H54 (cell line): Measurements from ENCODE around the gene AGAP1.

Source experiments
- DNase-seq: peaks from one replicate; pipeline ENCODE4 v3.0.0; 2011; ENCODE audit warnings: low spot score, mixed read lengths; ENCODE audit not compliant: insufficient read length
- FAIRE-seq: peaks from 3 replicates; lab custom pipeline; 2011; peaks lifted over from hg19 to GRCh38; lab: Jason Lieb, UNC
- POLR2A ChIP-seq: IDR thresholded peaks from 2 replicates; pipeline ENCODE4 v1.6.1; 2011; ENCODE audit warnings: low read depth, mild to moderate bottlenecking, low read length

Gene AGAP1

DNA sequence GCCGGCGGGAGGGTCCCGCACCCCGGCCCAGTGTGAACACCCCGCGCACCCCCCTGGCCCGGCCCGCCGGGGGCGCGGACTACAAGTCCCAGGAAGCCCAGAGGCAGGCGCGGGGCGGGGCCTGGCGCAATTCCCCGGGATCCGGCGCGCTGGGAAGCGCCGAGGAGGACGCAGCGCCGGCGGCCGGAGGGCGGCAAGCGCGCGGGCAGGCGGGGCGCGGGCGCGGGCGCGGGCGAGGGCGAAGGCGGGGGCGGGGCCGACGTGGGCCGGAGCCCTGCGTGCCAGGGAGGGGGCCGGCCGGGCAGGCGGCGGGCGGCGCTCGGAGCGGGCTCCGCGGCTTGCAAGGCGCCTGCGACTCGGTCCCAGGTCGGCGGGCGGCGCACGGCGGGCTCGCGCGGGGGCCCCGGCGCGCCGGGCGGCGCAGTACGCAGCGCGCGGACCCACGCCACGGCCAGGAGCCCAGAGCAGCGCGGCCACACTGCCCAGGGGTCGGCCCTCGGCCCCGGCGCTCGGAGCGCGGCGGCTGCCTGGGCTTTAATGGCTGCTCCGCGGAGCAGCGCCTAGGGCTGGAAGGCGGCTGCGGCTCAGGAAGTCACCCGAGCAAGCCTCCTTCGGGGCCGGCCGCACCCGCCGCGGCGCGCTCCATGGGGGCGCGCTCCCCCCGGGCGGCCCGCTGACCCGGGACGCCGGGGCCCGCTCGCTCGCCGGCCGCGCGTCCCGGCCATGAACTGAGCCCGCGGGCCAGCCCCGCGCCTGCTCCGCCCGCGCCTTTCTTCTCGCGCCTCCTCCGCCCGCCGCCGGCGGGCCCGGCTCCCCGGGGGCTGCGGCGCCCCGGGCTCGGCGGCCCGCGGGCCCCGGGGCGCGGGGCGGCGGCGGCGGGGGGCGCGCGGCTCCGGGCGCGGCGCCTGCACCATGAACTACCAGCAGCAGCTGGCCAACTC, at the start of gene AGAP1:
AGAP1 (plus strand) TSS at position 269 of the 941 bp plus-strand sequence.
- no peak for FAIRE-seq
- TF ChIP-seq POLR2A = peak; percentile 85
- peak; percentile 90 for DNase-seq

DNA sequence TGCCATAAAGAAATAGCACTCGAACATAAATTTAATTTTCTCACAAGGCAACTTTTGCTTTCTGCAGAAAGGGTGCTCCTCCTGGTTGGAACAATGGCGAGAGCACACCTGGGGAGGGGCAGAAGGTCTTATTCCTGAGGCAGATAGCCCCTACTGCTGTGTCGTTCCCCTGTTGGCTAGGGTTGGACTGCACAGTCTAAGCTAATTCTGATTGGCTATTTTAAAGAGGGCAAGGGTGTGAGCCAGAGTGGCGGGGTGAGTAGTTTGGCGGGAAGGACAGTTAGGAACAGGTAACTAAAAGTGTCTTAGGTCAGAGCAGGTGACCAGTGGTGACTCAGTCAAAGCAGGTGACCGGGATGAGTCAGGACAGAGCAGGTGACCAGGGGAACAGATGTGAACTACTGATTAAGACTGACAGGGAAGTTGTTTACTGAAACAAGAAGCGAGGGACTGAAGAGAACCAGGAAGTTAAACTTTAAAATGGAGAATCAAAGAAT, 49.7 kb upstream of the AGAP1 start:
- no peak for FAIRE-seq
- TF ChIP-seq POLR2A = no peak
- DNase-seq = no peak

DNA sequence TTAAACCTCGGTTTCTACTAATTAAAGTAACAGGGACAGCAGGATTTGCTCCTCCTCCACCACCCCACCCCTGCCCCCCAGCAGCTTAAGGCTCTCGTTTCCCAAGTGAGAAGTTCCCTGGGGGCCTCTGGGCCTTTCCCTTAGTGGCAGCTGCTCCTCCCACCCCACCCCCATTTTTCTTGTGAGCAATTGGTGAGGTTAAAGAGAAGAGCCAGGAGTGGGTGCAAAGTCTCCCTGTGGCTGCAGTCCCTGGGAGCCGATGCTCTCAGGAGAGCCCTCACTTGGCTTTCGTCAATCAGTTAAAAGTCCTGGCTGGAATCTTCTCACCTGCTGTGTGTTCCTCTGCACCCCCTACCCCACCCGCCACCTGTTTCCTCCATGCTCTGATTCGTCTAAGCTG, 48.7 kb upstream of the AGAP1 start:
- no peak for DNase-seq
- TF ChIP-seq POLR2A = no peak

DNA sequence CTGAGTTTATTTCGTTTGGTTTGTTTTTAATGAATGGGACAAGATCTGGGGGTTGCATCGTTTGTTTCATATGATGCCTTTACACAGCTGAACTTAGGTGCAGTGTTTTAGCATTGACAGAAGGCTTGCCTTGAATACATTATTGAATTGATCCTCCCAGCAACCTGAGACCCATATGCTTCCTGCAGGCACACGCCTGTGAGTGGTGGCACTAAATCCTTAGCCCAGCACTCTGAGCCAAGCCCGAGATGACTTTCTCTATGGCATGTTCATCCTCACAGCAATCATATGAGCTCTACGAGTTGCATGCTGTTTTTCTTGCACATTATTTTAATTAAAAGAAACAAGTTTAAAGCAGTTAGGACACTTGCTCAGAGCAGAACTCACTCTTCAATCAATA, 47.8 kb upstream of the AGAP1 start:
- TF ChIP-seq POLR2A = no peak
- DNase-seq (no peak), FAIRE-seq (no peak)

More for the DNA sequence above, 48.7 kb upstream of the AGAP1 start:
- no peak for FAIRE-seq

DNA sequence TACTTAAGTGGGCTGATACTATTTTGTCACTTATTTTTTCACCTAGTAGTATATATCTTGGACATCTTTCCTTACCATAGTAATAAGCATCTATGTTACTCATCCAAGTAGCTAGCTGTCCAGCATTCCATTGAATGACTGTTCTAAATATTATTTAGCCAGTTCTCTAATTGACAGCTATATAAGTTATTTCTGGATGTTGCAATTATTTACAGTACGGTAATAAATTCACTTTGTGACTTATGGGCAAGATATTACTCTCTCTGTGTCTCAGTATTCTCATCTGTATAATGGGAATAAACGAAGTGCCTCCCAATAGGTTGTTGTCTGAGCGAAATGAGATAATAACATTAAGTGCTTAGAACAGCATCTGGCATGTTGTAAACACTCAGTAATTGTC, 46.6 kb upstream of the AGAP1 start:
- TF ChIP-seq POLR2A = no peak
- FAIRE-seq (no peak), DNase-seq (no peak)

DNA sequence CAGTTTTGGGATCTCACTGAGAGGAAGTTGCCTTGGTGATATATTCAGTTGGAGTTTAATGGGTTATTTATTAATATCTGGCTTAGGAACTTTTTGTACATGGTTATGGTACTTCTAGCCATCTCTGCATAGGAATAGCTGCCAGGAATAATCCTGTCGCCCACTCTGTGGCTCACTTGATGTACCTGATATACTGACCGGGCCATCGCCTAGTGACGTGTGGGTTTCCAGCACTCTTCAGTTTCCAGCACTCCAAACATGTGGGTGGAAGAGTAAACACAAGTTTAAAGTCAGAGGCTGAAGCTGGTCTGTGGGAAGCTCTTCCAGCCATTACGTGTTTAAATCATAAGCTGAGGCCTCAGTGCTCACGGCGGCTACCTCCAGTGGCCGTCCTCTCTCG, 44.3 kb upstream of the AGAP1 start:
- no peak for TF ChIP-seq POLR2A
- DNase-seq (no peak), FAIRE-seq (no peak)

DNA sequence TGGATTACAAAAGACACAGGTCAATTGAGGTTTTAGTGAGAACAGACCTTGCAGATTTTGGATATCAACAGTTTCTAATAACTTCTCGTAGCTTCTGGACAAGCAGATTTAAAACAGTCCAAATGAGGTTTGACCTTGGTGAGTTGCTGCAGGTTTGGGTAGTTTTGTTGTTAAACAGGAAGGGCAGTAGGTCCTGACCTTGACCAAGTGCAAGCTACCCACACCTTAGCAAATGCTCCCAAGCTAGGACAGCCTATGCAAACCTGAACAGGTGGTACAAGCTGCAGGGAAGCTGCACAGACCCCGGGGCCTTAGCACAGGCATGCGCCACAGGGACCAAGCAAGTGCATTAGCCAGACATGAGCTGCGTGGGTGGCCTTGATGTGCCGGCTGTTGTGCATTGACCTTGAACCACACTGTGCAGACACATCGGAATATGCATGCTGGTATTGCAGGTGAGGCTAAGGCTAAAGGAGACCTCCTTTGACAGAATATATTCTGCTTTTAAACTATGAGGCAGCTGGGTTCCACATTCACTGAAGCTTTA, 40.2 kb upstream of the AGAP1 start:
- no peak for TF ChIP-seq POLR2A
- FAIRE-seq (no peak), DNase-seq (no peak)

DNA sequence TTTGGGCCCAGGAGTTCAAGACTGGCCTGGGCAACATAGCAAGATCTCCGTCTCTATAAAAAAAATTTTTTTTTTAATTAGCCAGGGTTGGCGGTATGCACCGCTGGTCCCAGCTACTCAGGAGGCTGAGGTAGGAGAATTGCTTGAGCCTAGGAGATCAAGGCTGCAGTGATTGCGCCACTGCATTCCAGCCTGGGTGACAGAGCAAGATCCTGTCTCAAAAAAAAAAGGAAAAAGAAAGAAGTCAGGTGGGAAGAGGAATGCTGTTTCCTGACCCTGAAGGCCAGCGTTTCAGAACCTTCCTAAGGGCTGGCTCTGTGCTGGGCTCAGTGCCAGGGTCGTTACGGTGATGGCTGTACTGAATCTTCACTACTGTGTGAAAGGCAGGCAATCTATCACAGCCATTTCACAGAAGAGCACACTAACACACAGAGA, 35.0 kb upstream of the AGAP1 start:
- FAIRE-seq = no peak
- DNase-seq = no peak
- TF ChIP-seq POLR2A = no peak

DNA sequence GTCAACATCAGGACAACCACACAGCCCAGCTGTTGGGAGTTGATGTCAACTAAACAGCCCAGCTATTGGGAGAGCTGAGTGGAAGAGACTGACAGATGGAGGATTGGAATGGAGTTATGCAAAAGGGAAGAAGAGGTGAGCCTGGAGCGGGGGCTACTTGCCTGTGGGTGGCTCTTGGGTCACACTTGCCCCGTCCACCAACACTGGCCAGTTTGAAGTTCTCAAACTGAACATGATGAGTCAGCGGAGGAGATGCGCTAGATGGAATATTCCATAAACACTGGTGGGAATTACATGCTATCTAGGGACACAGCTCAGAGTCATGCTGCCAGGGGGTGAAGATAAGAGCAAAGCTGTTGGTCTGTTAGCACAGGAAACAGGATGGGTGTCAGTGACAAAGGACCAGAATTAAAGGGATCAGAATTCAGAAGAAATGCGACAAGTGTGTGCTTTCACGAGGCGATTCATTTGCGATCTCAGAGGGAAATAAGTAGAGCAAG, 33.2 kb upstream of the AGAP1 start:
- no peak for TF ChIP-seq POLR2A
- FAIRE-seq = no peak
- no peak for DNase-seq

DNA sequence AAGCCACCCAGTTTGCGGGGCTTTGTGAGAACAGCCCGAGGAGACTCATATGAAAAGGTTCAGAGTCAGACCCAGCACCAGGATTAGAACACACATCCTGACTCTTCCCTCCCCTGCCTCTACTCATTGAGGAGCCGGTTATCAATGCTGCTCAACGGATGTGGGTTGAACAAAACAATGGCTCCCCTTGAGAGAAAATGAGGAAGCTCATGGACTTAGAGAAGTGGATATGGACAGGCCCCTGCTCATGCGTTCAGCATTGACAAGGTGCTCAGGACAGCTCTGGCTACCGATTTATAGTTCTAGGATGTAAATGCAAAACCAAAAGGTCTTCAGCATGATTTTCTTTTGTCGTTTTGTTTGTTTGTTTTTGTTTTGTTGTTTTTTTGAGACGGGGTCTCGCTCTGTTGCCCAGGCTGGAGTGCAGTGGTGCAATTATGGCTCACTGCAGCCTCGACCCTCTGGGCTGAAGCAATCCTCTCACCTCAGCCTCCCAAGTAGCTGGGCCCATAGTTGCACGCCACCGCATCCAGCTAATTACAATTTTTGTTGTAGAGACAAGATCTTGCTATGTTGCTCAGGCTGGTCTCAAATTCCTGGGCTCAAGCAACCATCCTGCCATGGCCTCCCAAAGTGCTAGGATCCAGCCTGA, 32.0 kb upstream of the AGAP1 start:
- TF ChIP-seq POLR2A = no peak
- FAIRE-seq (no peak), DNase-seq (no peak)

DNA sequence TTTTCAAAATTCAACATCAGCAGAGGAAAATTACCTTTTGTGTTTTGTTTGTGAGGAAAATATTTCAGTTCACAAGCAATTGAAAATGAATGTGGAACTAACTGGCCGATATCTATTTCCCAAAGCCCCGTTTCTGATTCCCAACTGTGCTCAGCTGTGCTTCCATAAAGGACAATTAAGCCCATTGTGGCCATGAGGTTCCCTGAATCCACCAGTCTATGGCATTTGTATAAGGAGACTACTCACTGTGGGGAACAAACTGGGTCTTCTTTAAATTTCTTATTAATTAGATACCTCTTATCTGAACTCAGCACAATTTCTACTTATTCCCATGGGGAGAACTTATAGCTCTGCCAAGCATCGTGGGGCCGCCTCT, 31.4 kb upstream of the AGAP1 start:
- DNase-seq (no peak), FAIRE-seq (no peak)
- no peak for TF ChIP-seq POLR2A

DNA sequence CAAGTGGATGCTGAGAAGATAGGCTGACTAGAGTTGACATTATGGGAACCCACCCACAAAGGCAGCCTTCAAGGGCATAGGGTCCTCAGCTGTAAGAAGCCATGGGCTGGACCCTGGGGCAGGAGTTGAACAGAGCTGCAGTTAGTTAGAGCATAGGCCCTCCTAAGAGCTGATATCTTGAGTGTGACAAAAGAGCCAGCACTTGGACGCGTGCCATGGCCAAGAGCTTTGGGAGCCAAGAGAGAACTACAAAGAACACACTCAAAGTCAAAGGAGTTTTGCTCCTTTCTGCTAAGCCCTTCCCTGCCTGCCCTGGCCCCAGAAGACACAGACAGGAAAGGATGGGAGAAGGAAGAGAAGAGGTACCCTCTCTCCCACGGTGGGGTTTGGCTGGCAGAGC, 29.9 kb upstream of the AGAP1 start:
- no peak for TF ChIP-seq POLR2A
- DNase-seq (no peak), FAIRE-seq (no peak)

DNA sequence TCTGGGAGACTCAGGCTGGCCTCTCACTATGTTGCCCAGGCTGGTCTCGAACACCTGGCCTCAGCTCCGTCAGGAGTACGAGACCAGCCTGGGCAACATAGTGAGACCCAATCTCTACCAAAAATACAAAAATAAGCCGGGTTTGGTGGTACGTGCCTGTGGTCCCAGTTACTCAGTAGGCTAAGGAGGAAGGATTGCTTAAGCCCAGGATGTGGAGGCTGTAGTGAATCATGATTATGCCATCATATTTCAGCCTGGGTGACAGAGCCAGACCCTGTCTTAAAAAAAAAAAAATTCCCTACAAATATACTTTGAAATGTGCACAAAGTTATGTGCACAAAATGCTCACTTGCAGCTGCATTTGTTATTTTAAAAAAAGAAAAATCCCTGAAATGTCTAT, 26.3 kb upstream of the AGAP1 start:
- no peak for TF ChIP-seq POLR2A
- FAIRE-seq (no peak), DNase-seq (no peak)
